Thyroid gland (tissue), 4 donors: Measurements from ENCODE around the gene LRRC56.

Source experiments
- CTCF ChIP-seq, 6 experiments: fragments of 200-600 bp in 3 of 6; fragments of 450-650 bp in 3 of 6; sonication (generic) in 3 of 6; IDR thresholded peaks; one replicate each; pipeline ENCODE4 v1.5.1; 2016 to 2019; ENCODE audit warnings: antibody characterized with exemption in 6 of 6, mild to moderate bottlenecking in 2 of 6, inconsistent platforms in 1 of 6, moderate library complexity in 1 of 6
- POLR2A ChIP-seq, 2 donors: fragments of 450-650 bp; IDR thresholded peaks; one replicate each; pipeline ENCODE4 v1.6.1; 2017; ENCODE audit warnings: antibody characterized with exemption in 2 of 2, mild to moderate bottlenecking in 2 of 2, moderate library complexity in 1 of 2

- TF ChIP-seq POLR2A (IDR thresholded peaks at IDR 0.05) (peak in 1 of 2 donors; percentile 19), CTCF (IDR thresholded peaks at IDR 0.05) (no peak)
Measured at GRCh38 chr11:574632-575312, 37.4 kb downstream of the LRRC56 start.
